HG03460 (cell line): ENCODE measurements around the gene UBE2V1.
A peak's percentile ranks its signal among the peaks of the same experiment; 100 is the strongest.
"Not testable (repeated sequence)": the region's sequence is repeated elsewhere in the genome, so short reads cannot be mapped to it uniquely, and the experiment has no call there.

Source experiments
- ATAC-seq: cut with Tn5 transposase; IDR thresholded peaks from one replicate; pipeline ENCODE4 v1.9.1; 2021; ENCODE audit not compliant: unreplicated experiment

UBE2V1 gene

GRCh38 chr20:50097843-50098242 lies 15.1 kb downstream of the UBE2V1 start:
- ATAC-seq = no peak

- ATAC-seq = no peak
These were observed 16.7 kb downstream of the UBE2V1 start for GRCh38 chr20:50096237-50096636.

DNA sequence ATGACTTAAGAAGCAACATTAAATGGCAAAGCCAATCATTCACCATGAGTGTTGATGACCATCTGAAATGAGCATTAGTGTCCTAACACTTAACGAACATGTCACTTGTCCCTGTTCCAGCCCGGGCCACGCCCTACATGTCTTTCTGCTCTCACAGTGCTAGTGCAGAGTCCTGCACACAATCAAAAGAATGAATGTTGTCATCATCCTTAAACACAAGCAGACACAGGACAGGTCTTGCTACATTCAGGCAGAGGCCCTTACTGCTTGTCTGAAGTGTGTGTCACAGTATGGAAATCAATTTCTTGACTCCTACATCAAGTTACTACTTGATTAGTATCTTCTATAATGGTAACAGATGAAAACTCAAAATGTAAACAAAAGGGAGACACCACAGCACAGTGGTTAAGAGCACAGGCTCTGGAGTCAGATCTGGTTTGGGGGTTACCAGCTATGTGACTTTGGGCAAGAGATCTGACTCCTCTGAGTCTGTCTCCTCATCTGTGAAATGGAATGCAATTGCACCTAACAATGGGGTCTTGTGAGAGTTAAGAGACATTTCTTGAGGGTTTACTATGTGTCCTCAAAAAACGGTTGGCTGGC lies 17.4 kb downstream of the UBE2V1 start:
- ATAC-seq = no peak

DNA sequence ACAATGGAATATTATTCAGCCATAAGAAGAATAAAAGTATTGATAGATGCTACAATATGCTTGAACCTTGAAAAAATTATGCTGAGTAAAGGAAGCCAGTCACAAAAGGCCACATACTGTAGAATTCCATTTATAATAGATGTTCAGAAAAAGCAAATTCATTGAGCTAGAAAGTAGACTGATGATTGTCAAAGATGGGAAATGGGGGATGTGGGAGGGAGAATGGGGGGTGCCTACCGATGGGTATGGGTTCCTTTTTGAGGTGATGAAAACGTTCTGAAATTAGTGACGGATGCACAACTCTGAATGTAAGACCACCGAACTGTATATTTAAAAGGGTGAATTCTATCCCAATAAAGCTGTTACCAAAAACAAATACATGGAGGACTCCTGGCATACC lies 18.4 kb downstream of the UBE2V1 start:
- no peak for ATAC-seq

GRCh38 chr20:50093240-50093639 lies 19.7 kb downstream of the UBE2V1 start:
- ATAC-seq = no peak

DNA sequence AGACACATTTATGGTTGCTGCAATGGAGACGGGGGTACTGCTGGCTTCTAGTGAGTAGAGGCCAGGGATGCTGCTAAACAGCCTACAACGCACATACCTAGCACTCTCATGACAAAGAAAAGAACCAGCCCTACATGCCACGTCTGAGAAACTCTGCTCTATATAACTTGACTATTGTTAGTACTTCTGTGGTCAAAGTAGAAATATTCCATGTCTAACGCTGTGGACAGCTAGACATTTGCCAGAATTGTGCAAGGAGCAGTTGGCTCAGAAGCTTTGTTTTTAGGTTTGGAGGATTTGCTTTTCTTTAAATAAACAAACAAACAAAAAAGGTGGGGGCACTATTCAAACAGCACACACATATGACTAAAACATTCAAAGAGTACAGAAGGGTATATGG lies 20.5 kb downstream of the UBE2V1 start:
- no peak for ATAC-seq

- no peak for ATAC-seq
These were observed 23.2 kb downstream of the UBE2V1 start for GRCh38 chr20:50089787-50090177.

- ATAC-seq = no peak
These were observed 23.7 kb downstream of the UBE2V1 start for GRCh38 chr20:50089140-50089786.

- ATAC-seq = no peak
These were observed 24.9 kb downstream of the UBE2V1 start for GRCh38 chr20:50088022-50088421.

DNA sequence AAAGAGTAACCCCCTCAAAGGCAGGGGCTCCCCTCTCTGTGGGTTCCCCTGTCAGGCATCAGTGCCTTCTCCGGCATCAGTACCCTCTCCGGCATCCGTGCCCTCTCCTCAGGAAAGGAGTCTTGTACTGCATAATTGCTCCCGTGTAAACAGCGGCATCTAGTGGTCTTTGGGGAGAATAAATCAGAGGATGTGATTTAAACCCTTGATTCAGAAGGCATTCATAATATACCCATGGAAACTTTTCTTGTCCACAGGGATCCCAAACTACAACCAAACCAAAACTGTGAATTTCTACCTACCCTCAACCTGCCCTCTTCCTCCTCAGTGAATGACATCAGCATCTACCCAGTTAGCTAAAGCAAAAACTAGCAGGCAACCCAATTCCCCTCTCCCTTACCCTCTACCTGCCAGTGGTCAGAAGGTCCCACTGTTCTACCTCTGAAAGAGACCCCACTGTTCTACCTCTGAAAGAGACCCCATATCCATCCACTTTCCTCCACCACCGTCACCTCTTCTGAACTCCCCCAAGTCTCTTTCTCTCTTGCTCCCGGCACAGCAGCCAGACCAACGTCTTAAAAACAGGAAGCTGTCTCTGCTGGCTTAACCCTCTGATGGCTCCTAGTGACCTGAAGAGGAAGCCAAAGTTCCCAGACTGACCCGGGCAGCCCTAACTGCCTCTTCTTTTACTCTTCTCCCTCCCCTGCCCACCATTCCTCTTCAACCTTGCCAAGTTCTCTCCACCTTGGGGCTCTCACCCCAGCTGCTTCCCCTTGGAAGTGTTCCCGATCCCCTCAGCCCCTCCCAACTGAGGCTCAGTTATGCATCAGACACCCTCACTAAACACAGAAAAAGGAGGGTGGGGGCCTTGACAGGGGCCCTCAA lies 27.2 kb downstream of the UBE2V1 start:
- ATAC-seq = no peak

GRCh38 chr20:50085146-50085480 lies 27.8 kb downstream of the UBE2V1 start:
- no peak for ATAC-seq

DNA sequence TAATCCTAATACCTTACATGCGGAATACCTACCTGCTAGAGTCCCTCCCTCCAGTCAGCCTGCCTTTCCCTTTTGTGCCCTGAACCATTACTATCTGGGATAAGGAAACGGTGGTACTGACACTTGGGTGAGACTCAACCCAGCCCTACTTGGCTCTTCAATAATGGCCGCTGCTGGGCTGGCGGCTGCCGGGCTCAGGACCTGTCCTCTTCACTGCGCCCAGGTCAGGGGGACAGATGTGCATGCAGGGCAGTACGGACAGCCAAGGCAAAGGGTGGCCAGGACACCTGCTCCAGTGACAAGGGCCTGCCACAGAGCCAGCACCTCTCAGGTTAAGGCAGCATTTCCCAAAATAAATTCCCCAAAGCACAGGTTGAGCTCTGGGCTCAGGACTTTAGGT lies 29.9 kb downstream of the UBE2V1 start:
- no peak for ATAC-seq

DNA sequence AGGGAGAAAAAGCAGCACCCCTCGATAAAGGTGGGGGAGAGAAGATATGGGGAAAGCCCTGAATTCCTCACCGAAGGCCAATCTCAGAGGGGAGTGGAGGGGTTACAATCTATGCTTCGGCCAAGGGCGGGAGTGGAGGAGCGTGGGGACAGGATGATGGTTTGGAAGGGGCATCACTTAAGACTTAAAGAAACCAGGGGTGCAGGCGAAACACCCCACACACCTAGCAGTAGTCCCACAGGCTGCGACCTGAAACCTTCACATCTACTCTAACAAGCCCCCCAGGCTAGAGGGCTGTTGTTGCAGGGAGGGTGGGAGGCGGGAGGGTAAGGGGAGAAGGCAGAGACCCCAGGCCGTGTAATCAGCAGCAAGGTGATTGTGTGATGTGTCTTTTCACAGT lies 30.9 kb downstream of the UBE2V1 start:
- ATAC-seq = not testable (repeated sequence)

GRCh38 chr20:50077818-50078601 lies 34.9 kb downstream of the UBE2V1 start:
- no peak for ATAC-seq

DNA sequence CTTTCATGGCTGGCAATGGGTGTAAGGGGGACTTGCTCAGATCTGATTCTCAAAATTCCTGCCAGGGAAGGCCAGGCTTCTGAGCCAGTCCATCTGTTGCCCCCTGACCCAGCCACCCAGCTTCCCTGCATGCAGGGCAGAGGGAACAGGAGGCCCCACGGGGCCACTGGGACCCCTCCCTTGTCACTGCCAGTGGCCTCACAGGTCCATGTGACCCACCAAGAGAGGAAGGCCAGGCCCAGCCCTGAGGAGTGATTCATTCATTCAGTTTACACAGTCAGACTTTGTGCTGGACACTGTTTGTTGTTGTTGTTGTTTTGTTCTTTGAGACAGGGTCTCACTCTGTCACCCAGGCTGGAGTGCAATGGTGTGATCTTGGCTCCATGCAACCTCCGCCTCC lies 39.5 kb downstream of the UBE2V1 start:
- ATAC-seq = no peak

DNA sequence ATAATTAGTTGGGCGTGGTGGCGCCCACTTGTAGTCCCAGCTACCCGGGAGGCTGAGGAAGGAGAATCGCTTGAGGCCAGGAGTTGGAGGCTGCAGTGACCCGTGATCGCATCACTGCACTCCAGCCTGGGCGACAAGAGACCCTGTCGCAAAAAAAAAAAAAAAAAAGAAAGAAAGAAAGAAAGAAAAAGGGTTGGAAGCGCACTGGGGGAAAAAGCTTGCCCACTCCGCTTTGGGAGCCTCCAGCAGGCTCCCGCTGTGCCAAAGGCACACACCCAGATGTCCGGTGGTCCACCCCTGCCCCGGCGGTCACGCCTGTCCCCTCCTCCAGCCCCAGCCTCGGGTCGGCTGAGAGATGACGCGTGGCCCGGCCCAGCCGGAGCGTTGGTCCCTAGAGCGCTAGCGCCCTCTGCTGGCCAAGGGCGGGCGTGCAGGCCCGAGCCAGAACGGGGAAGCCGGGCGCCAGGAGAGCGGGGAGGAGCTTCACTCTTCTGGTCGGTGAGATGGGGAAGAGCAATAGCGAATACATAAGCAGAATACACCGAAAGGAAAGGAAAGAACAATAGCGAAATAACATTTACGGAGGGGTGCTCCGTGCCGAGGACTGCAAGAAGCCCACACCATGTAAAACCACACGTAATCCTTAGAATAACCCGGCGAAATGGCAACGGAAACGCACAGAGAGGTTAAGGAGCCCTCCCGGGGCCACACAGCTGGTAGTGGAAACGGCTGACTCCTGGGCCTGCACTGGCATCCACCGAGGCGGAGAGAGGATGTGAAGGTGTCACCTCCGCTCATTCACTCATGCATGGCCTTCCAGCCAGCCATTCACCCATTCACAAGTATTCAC lies 41.7 kb downstream of the UBE2V1 start:
- peak; percentile 64 for ATAC-seq

DNA sequence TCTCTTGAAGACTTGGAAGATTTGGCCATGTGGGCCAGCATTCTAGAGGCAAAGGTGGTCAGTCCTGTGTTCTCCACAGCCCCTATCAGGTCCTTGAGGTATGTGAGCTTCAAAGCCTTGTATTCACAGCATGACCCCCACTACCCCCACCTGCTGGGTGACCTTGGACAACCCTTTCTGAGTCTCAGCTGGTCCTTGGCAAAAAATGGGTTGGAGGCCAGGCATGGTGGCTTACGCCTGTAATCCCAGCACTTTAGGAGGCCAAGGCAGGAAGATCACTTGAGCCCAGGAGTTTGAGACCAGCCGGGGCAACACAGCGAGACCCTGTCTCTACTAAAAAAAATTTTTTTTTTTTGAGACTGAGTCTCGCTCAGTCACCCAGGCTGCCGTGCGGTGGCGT lies 42.6 kb downstream of the UBE2V1 start:
- ATAC-seq = no peak

- no peak for ATAC-seq
These were observed 44.8 kb downstream of the UBE2V1 start for GRCh38 chr20:50068041-50068651.

DNA sequence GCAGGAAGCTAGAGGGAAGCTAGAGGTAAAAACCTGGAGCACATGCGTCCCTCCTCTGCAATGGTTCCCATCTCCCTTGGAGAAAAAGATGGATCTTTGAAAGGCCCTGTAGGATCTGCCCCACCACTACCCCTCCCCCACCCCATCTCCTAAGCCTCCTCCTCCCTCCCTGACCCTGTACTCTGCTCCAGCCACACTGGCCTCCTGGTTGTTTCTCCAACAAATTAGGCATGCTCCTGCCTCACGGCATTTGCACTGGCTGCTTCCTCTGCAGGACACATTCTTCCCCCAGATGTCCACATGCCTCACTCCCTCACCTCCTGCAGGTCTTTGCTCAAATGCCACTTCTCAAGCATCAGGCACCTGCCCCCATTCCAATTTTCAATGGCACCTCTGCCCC lies 45.5 kb downstream of the UBE2V1 start:
- ATAC-seq = no peak

GRCh38 chr20:50067018-50067417 lies 45.9 kb downstream of the UBE2V1 start:
- ATAC-seq = no peak
